Measurements from ENCODE around the gene HACD1. TPM values are rescaled to one million over a fixed set of nuclear protein-coding genes. Genes with fewer than 3 reads are reported as not detected.

Gene HACD1
- total and polyA plus RNA-seq, 10 of the 15 experiments (the other 5 are each of a cell fraction or from before 2014, with no cell fraction given), result 0.22 to 1.5 (median 0.78) TPM; not detected in 1

DNA sequence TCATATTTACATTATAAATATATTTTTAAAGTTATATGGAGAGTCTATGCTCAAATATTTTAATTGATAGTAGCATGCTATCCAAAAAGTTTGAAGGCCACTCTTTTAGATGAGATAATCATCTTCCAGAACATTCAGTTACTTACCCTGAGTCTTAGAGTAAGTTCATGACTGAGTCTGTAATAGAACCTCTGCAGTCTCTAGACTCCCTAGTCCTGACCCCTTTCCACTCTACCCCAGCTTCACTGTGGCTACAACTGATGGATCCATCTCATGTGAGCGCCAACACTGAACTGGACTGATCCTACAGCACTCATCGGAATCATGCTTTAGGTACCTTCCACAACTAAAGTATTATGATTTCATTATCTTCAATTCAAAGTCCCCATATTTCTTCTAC lies 10.1 kb downstream of the HACD1 start (continued):
- TF ChIP-seq CBFB (IDR thresholded peaks at IDR 0.05; ENCODE audit: low read depth), result no peak

DNA sequence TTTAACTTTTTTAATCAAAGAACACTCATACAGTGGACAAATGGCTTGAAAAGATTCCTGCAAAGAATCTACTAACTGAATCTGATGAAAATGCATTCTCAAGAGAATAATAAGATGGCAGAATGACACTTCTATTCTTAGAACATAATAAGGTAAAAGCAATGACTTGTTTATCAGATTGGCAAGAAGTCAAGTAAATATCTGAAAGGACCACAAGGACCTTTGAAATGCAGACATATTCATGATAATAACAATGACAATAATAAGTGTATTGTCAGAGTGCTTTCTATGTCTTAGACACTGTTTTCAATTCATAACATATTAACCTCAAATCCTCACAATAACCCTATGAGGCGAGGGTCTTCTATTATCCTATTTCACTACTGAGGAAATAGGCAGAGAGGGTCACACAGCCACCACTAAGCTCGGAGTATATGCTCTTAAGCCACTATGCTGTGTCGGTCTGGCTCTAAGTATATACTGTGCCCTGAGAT lies 10.6 kb downstream of the HACD1 start:
- Histone ChIP-seq H3K27ac (ENCODE audit: control insufficient read depth, insufficient read depth) (no peak overlapping the region), H3K9me3 (replicated peaks; ENCODE audit: control insufficient read depth, insufficient read depth, low read length) (no peaks in the 10 kb centered on the region), H3K4me3 (no peak overlapping the region), H2AFZ (ENCODE audit: control insufficient read depth, low read depth, low read length) (no peak overlapping the region), H3K36me3 (ENCODE audit: control insufficient read depth in 2 of 2, insufficient read depth in 2 of 2, low read length in 1 of 2) (no peaks in the 10 kb centered on the region), H3K4me1 (ENCODE audit: control insufficient read depth, insufficient read depth, low read length) (no peaks in the 10 kb centered on the region), H3K79me2 (ENCODE audit: control insufficient read depth, insufficient read depth, low read length) (no peaks in the 10 kb centered on the region), H3K27me3 (replicated peaks in 1 of 2; ENCODE audit: control insufficient read depth in 2 of 2, insufficient read depth in 2 of 2, low read length in 1 of 2) (no peaks in the 10 kb centered on the region), H4K20me1 (ENCODE audit: control insufficient read depth, insufficient read depth) (no peaks in the 10 kb centered on the region), H3K4me2 (ENCODE audit: control insufficient read depth, insufficient read depth) (no peak overlapping the region), H3K9ac (ENCODE audit: control insufficient read depth, insufficient read depth, low read length) (no peak overlapping the region)
- ChIA-PET RAD21 (ENCODE audit: unreplicated experiment) (interaction anchor here (0.8 to 1.5 kb wide), 6 partner anchors 53 to 200 kb away, joined by 3 to 4 read pairs (median 4); no protein-coding TSS in a partner anchor), CTCF (interaction anchor here (0.5 to 5.9 kb wide), 14 partner anchors 10 to 501 kb away, joined by 3 to 61 read pairs (median 3); no protein-coding TSS in a partner anchor), POLR2A (no interaction called here), SMC1A (ENCODE audit: uncharacterized antibody, unreplicated experiment) (interaction anchor here (0.6 to 1.7 kb wide), 8 partner anchors 10 to 604 kb away, joined by 3 to 7 read pairs (median 4); no protein-coding TSS in a partner anchor)
- FAIRE-seq (no peak), ATAC-seq (no peak), DNase-seq (ENCODE audit: low read depth, low spot score) (no peak)
- TF ChIP-seq SPI1 (IDR thresholded peaks at IDR 0.05; ENCODE audit: borderline replicate concordance, insufficient read depth, low read depth, low read length) (no peak), GABPA (IDR thresholded peaks at IDR 0.05; ENCODE audit: low read depth) (no peak), SREBF1 (IDR thresholded peaks at IDR 0.05; ENCODE audit: low read length) (no peak), RAD21 (IDR thresholded peaks at IDR 0.05; ENCODE audit: insufficient read depth, low read depth, low read length) (no peak), IRF3 (IDR thresholded peaks at IDR 0.05) (no peak), CREB1 (IDR thresholded peaks at IDR 0.05; ENCODE audit: low read depth) (no peak)
- intact Hi-C loops (cut with micrococcal nuclease; ENCODE audit: unreplicated experiment) (loop anchor here (1.0 to 5.0 kb wide), 5 partner anchors 137 to 631 kb away; no protein-coding TSS in a partner anchor), in situ Hi-C loops (cut with MboI) (loop anchor here (5.0 to 10.0 kb wide), 3 partner anchors 136 to 618 kb away; no protein-coding TSS in a partner anchor)
- 11% methylated on average over 3 of the region's 3 CpGs for WGBS (ENCODE audit: insufficient coverage, insufficient replicate concordance, low lambda C conversion rate, missing lambda C conversion rate)
- no TSS peak for BruUV-seq (replicated peaks)

Data from GM12878 (cell line).